Mesenchymal stem cell (in vitro differentiated cells and primary cell): ENCODE results near the gene SBNO2.
A peak's percentile ranks its signal among the peaks of the same experiment; 100 is the strongest.

ENCODE experiments used
- DNase-seq: peaks from one replicate; pipeline ENCODE4 v3.0.0-alpha.2; 2013
- H2AFZ ChIP-seq: one replicate; pipeline ENCODE4 v1.6.1; 2013; ENCODE audit warnings: low read depth, mild to moderate bottlenecking, control low read depth, inconsistent platforms, low read length, moderate library complexity
- H2AK5ac ChIP-seq: 2 replicates; pipeline ENCODE4 v1.6.1; 2013; ENCODE audit warnings: low read length, moderate library complexity, mild to moderate bottlenecking, inconsistent platforms; ENCODE audit not compliant: severe bottlenecking
- H2BK120ac ChIP-seq: one replicate; pipeline ENCODE4 v1.6.1; 2013; ENCODE audit warnings: low read depth, mild to moderate bottlenecking, inconsistent platforms, low read length, moderate library complexity
- H2BK12ac ChIP-seq, 2 experiments: one replicate each; pipeline ENCODE4 v1.6.1; 2013; ENCODE audit warnings: inconsistent platforms in 2 of 2, low read length in 2 of 2, mild to moderate bottlenecking in 2 of 2, moderate library complexity in 2 of 2, control low read depth in 1 of 2
- H2BK15ac ChIP-seq: one replicate; pipeline ENCODE4 v1.6.1; 2013; ENCODE audit warnings: mild to moderate bottlenecking, low read depth, inconsistent platforms; ENCODE audit not compliant: poor library complexity, severe bottlenecking
- H2BK5ac ChIP-seq: 2 replicates; pipeline ENCODE4 v1.6.1; 2013; ENCODE audit warnings: low read depth, mild to moderate bottlenecking, low read length, control low read depth, inconsistent platforms; ENCODE audit not compliant: poor library complexity, severe bottlenecking
- H3K14ac ChIP-seq, 2 experiments: one replicate each; pipeline ENCODE4 v1.6.1; 2013; ENCODE audit warnings: inconsistent platforms in 2 of 2, low read length in 2 of 2, control low read depth in 1 of 2, mild to moderate bottlenecking in 1 of 2, moderate library complexity in 1 of 2
- H3K18ac ChIP-seq, 2 experiments: one replicate each; pipeline ENCODE4 v1.6.1; 2013; ENCODE audit warnings: inconsistent platforms in 2 of 2, low read length in 2 of 2, control low read depth in 1 of 2, low read depth in 1 of 2, mild to moderate bottlenecking in 1 of 2
- H3K23ac ChIP-seq, 2 experiments: one replicate each; pipeline ENCODE4 v1.6.1; 2013; ENCODE audit warnings: inconsistent platforms in 2 of 2, low read length in 2 of 2, mild to moderate bottlenecking in 2 of 2, moderate library complexity in 2 of 2, control low read depth in 1 of 2
- H3K27ac ChIP-seq: 2 replicates; pipeline ENCODE4 v1.5.1; 2013; ENCODE audit warnings: mild to moderate bottlenecking, moderate library complexity, low read length, control low read depth, inconsistent platforms; ENCODE audit not compliant: poor library complexity, severe bottlenecking
- H3K27me3 ChIP-seq, 2 experiments: 2 replicates each; pipeline versions ENCODE4 v1.6.1 to v1.7.0; 2013; ENCODE audit warnings: low read length in 2 of 2, mild to moderate bottlenecking in 2 of 2, moderate library complexity in 2 of 2, control low read depth in 1 of 2, inconsistent platforms in 1 of 2; ENCODE audit not compliant: control insufficient read depth in 1 of 2, insufficient read depth in 1 of 2
- H3K36me3 ChIP-seq, 2 experiments: 2 replicates each; pipeline versions ENCODE4 v1.6.1 to v1.7.0; 2013; ENCODE audit warnings: low read length in 2 of 2, control low read depth in 1 of 2, inconsistent platforms in 1 of 2, low read depth in 1 of 2, mild to moderate bottlenecking in 1 of 2; ENCODE audit not compliant: insufficient read depth in 2 of 2, control insufficient read depth in 1 of 2
- H3K4ac ChIP-seq, 2 experiments: one replicate each; pipeline ENCODE4 v1.6.1; 2013; ENCODE audit warnings: inconsistent platforms in 2 of 2, low read length in 2 of 2, mild to moderate bottlenecking in 2 of 2, moderate library complexity in 2 of 2, control low read depth in 1 of 2, low read depth in 1 of 2
- H3K4me1 ChIP-seq: 2 replicates; pipeline ENCODE4 v1.6.1; 2013; ENCODE audit warnings: low read depth, low read length, control low read depth; ENCODE audit not compliant: control insufficient read depth, insufficient read depth
- H3K4me2 ChIP-seq: 2 replicates; pipeline ENCODE4 v1.6.1; 2013; ENCODE audit warnings: low read length, mild to moderate bottlenecking, inconsistent platforms; ENCODE audit not compliant: poor library complexity, severe bottlenecking
- H3K4me3 ChIP-seq, 2 experiments: 2 replicates each; pipeline versions ENCODE4 v1.5.1 to v1.7.0; 2013; ENCODE audit warnings: low read length in 2 of 2, mild to moderate bottlenecking in 2 of 2, control low read depth in 1 of 2, low read depth in 1 of 2; ENCODE audit not compliant: insufficient read depth in 1 of 2
- H3K79me1 ChIP-seq: replicated peaks from 2 replicates; pipeline ENCODE4 v1.6.1; 2013; ENCODE audit warnings: mild to moderate bottlenecking, control low read depth, low read length, inconsistent platforms; ENCODE audit not compliant: poor library complexity, severe bottlenecking
- H3K9ac ChIP-seq: 2 replicates; pipeline ENCODE4 v1.7.0; 2013; ENCODE audit warnings: mild to moderate bottlenecking, low read length, moderate library complexity
- H3K9me3 ChIP-seq: 2 replicates; pipeline ENCODE4 v1.7.0; 2013; ENCODE audit warnings: mild to moderate bottlenecking, low read length; ENCODE audit not compliant: control insufficient read depth
- H4K8ac ChIP-seq: one replicate; pipeline ENCODE4 v1.6.1; 2013; ENCODE audit warnings: inconsistent platforms, mild to moderate bottlenecking, low read length, moderate library complexity
- H4K91ac ChIP-seq: one replicate; pipeline ENCODE4 v1.6.1; 2013; ENCODE audit warnings: mild to moderate bottlenecking, low read length, inconsistent platforms
- WGBS: methylation state at CpG from one replicate; pipeline ENCODE4 v1.1.7; 2013; ENCODE audit warnings: mixed read lengths; 5-methylcytosine and 5-hydroxymethylcytosine counted together

The SBNO2 gene

DNA sequence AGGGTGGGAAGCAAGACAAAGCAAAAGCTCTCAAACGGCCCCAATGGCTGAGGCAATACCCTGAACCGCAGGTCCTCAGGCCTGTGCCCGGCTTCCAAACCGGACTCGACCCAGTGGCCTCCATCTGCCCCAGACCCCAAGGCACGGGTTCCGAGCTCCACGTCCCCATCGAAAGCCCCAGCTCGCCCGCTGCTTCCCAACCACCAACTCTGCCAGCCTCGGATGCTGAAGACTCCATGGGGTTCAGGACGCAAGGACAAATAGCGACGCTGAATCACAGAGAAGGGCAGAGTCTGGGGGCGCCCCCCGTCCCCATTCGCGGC lies 79.5 kb downstream of the SBNO2 start:
- peak overlapping the region in 1 of 2 experiments; percentile 71 for H3K4ac ChIP-seq
- 4% methylated on average over 19 of the region's 19 CpGs for WGBS
- H3K27ac ChIP-seq: no peak overlapping the region
- DNase-seq: no peak
- no peaks in the 10 kb centered on the region for H3K27me3 ChIP-seq
- H2AK5ac ChIP-seq: no peak overlapping the region
- no peak overlapping the region for H3K14ac ChIP-seq
- H3K4me2 ChIP-seq: peak overlapping the region; percentile 77
- no peak overlapping the region for H2BK12ac ChIP-seq
- H3K18ac ChIP-seq: peak overlapping the region in 1 of 2 experiments; percentile 75
- H4K8ac ChIP-seq: no peak overlapping the region
- H4K91ac ChIP-seq: peak overlapping the region; percentile 71
- no peak overlapping the region for H2BK120ac ChIP-seq
- peak overlapping the region; percentile 93 to 98 for H3K4me3 ChIP-seq
- no peaks in the 10 kb centered on the region for H3K9me3 ChIP-seq
- no peak overlapping the region for H2BK5ac ChIP-seq
- H2AFZ ChIP-seq: no peak overlapping the region
- no peak overlapping the region for H2BK15ac ChIP-seq
- peaks cover 23 to 43% of the 10 kb centered on the region in 2 experiments for H3K36me3 ChIP-seq
- peak overlapping the region; percentile 96 for H3K9ac ChIP-seq
- no peak overlapping the region for H3K23ac ChIP-seq
- peaks cover 17% of the 10 kb centered on the region for H3K4me1 ChIP-seq
- H3K79me1 ChIP-seq: peaks cover 21% of the 10 kb centered on the region

DNA sequence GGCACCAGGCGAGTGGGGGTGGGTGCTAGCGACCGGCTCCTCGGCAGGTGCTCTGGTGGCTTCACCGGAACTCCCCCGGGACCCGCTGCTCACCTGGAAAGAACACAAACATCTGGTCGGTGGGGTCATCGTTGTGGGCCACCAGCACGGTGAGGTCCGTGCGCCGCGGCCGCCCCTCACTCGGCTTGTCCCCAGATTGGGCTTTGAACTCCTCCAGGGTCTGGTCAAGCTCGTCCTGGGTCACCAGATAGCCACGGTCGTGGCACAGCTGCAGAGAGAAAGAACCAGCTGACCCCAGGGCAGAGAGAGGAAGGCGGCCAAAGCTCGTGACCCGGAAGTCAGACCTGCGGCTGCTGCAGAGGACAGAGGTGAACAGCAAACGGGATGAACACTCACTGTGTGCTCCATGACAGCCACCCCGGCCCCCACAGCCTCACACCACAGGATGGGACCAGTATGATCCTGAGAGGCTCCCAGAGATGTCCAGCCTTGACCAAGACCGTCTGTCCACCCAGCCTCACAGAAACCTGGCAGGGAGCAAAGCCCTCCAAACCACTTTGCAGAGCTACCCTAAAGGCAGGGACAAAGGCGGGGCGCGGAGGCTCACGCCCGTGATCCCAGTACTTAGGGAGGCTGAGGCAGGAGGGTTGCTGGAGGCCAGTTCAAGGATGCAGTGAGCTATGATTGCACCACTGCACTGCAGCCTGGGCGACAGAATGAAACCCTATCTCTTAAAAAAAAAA lies 80.1 kb downstream of the SBNO2 start:
- peak overlapping the region; percentile 96 for H3K9ac ChIP-seq
- peaks cover 17% of the 10 kb centered on the region for H3K4me1 ChIP-seq
- H3K36me3 ChIP-seq: peaks cover 29 to 49% of the 10 kb centered on the region in 2 experiments
- H2BK15ac ChIP-seq: no peak overlapping the region
- peak overlapping the region; percentile 93 to 98 for H3K4me3 ChIP-seq
- no peak overlapping the region for H2AFZ ChIP-seq
- H2AK5ac ChIP-seq: no peak overlapping the region
- no peak overlapping the region for H2BK5ac ChIP-seq
- H2BK120ac ChIP-seq: no peak overlapping the region
- H3K4ac ChIP-seq: no peak overlapping the region
- H3K4me2 ChIP-seq: peak overlapping the region; percentile 77
- peaks cover 26% of the 10 kb centered on the region for H3K79me1 ChIP-seq
- H3K9me3 ChIP-seq: no peaks in the 10 kb centered on the region
- no peak overlapping the region for H4K8ac ChIP-seq
- WGBS: 84% methylated on average over 29 of the region's 32 CpGs
- peak overlapping the region in 1 of 2 experiments; percentile 44 for H3K18ac ChIP-seq
- peak overlapping the region in 1 of 2 experiments; percentile 11 for H2BK12ac ChIP-seq
- peak overlapping the region in 1 of 2 experiments; percentile 79 for H3K23ac ChIP-seq
- H3K27me3 ChIP-seq: no peaks in the 10 kb centered on the region
- H4K91ac ChIP-seq: no peak overlapping the region
- no peak for DNase-seq
- no peak overlapping the region for H3K14ac ChIP-seq
- H3K27ac ChIP-seq: no peak overlapping the region

DNA sequence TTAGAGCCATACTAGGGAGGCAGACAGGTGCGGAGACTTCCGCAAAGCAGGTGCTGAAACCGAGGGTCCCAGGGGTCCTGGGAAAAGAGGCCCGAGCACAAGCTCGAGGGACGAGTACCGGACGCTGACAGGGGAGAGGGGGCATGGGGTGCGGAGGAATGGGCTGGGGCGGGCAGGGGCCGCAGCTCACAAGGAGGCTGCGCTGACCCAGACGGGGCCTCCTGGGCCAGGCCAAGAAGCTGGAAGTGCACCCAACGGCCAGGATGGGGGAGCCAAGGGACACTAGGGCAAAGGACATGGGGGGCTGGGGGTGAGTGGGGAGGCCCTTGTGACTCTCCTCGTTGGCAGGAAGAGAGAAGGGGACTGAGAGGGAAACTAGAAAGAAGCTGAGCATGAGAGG lies 80.7 kb downstream of the SBNO2 start:
- no peaks in the 10 kb centered on the region for H3K9me3 ChIP-seq
- H4K91ac ChIP-seq: peak overlapping the region; percentile 16
- H3K27ac ChIP-seq: no peak overlapping the region
- no peak overlapping the region for H3K23ac ChIP-seq
- H3K9ac ChIP-seq: peak overlapping the region; percentile 96
- no peak overlapping the region for H2AFZ ChIP-seq
- DNase-seq: no peak
- no peak overlapping the region for H3K4me2 ChIP-seq
- H3K79me1 ChIP-seq: peaks cover 28% of the 10 kb centered on the region
- H2BK5ac ChIP-seq: no peak overlapping the region
- H2BK15ac ChIP-seq: peak overlapping the region; percentile 64
- H3K14ac ChIP-seq: no peak overlapping the region
- no peaks in the 10 kb centered on the region for H3K27me3 ChIP-seq
- no peak overlapping the region for H4K8ac ChIP-seq
- H2AK5ac ChIP-seq: no peak overlapping the region
- peak overlapping the region; percentile 11 for H2BK120ac ChIP-seq
- H3K4ac ChIP-seq: no peak overlapping the region
- H3K36me3 ChIP-seq: peaks cover 36 to 55% of the 10 kb centered on the region in 2 experiments
- 92% methylated on average over 15 of the region's 15 CpGs for WGBS
- H3K18ac ChIP-seq: no peak overlapping the region
- peaks cover 17% of the 10 kb centered on the region for H3K4me1 ChIP-seq
- H3K4me3 ChIP-seq: peak overlapping the region in 1 of 2 experiments; percentile 98
- H2BK12ac ChIP-seq: no peak overlapping the region

DNA sequence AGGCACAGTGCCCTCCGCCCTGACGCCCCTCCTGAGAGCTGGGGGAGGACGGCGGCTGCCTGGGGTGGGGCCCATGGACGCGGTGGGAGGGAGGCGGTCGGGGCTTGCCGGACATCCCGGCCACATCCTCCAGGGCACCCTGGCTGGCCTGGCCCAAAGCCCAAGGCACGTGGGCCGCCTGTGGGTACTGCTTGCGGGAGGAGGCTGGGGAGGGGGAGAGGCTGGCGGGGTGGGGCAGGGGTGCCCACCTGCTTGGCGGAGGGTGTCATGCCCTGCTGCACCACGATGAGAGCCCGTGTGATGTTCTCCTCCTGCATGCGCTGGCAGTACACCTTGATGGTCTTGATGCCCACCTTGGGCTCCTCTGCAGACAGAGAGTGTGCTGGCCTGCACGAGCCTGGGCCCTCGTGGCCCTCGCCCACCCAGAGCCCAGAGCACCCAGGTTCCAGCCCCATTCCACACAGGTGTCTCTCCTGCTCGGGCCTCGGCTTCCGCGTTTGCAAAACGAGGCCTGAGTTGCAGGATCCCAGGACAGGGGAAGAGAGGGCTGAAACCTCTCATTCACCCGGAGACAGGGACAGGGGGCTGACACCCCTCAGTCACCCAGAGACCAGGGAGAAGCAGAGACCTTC lies 82.4 kb downstream of the SBNO2 start:
- 97% methylated on average over 25 of the region's 27 CpGs for WGBS
- Histone ChIP-seq H3K79me1 (peaks cover 31% of the 10 kb centered on the region), H3K27ac (no peak overlapping the region), H4K8ac (no peak overlapping the region), H2BK5ac (no peak overlapping the region), H3K18ac (no peak overlapping the region), H2BK120ac (no peak overlapping the region), H3K14ac (no peak overlapping the region), H3K4ac (no peak overlapping the region), H2AK5ac (no peak overlapping the region), H2AFZ (no peak overlapping the region), H3K23ac (no peak overlapping the region), H4K91ac (no peak overlapping the region), H2BK15ac (no peak overlapping the region), H3K9me3 (no peaks in the 10 kb centered on the region), H2BK12ac (no peak overlapping the region), H3K36me3 (peaks cover 45 to 70% of the 10 kb centered on the region in 2 experiments), H3K4me2 (no peak overlapping the region), H3K27me3 (no peaks in the 10 kb centered on the region), H3K4me1 (peaks cover 17% of the 10 kb centered on the region), H3K4me3 (no peak overlapping the region), H3K9ac (no peak overlapping the region)
- no peak for DNase-seq
